HL-60 (cell line): Measurements from ENCODE around the gene CCR2.

Source experiments
- CTCF ChIP-seq: IDR thresholded peaks from one replicate; pipeline ENCODE4 v1.5.1; 2011; ENCODE audit warnings: low read length, control low read depth, inconsistent platforms; ENCODE audit not compliant: insufficient read depth
- GABPA ChIP-seq: IDR thresholded peaks from 2 replicates; pipeline ENCODE4 v1.6.1; 2012; ENCODE audit warnings: low read depth
- POLR2AphosphoS5 ChIP-seq: IDR thresholded peaks from 2 replicates; pipeline ENCODE4 v1.6.1; 2012; ENCODE audit warnings: low read depth

- TF ChIP-seq CTCF (peak; percentile 86), GABPA (no peak), POLR2AphosphoS5 (no peak)
These were observed 24.6 kb downstream of the CCR2 start for GRCh38 chr3:46378426-46378942.
